ENCODE measurements around the gene SYT15. TPM values are rescaled to one million over a fixed set of nuclear protein-coding genes. Genes with fewer than 3 reads are reported as not detected.
"Not testable (repeated sequence)": the region's sequence is repeated elsewhere in the genome, so short reads cannot be mapped to it uniquely, and the experiment has no call there.

The SYT15 gene
- total RNA-seq, 2 donors from 2014 or later = 1.3 to 3.2 TPM

DNA sequence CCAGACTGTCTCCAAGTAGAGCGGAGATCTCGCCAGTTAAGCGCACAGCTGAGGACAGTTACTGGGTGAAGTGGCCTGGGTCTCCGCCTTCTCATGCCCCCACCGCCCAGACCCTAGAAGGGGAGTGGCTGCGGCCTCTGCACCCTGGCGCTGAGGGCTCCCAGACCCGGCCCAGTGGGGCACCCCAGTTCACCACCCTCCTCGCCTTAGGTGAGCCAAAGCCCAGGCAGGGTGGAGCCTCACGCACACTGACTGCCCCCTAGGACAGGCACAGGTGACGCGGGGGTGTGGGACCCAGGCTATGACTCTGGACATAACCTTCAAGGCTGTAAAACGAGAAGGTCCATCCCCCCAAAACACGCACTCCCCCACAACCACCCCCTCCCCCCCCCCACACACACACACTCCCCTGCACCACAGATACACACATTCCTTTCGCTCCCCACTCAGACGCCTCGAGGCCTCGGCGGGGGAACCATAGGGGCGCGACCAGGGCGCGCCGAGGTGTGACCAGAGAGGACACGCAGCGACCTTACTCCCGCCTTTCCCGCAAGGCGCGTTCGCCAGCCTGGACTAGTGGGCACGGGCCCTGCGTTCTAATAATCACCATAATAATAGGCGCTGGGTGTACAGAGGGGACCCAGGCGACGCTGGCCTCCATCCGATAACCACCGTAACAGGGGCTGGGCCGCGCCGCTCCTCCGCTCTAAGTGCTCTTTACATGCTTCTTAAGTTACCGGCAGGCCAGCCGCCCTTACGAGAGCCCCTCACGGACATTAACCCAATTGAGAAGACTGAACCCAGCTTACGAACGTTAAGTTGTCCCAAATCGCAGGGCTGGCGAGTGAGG is 1.1 kb upstream of the SYT15 start:
- not testable (repeated sequence) for H3K27ac Mint-ChIP-seq; H3K36me3 ChIP-seq (ENCODE audit: control insufficient read depth, insufficient read depth, low read length); H3K27me3 Mint-ChIP-seq (ENCODE audit: insufficient read depth); H3K36me3 Mint-ChIP-seq (ENCODE audit: low read depth); H3K9me3 Mint-ChIP-seq; H3K9ac ChIP-seq (ENCODE audit: extremely low read depth, low read length, poor library complexity, severe bottlenecking); H3K4me3 Mint-ChIP-seq; H3K4me3 ChIP-seq (ENCODE audit: low read length); H3K27ac ChIP-seq (ENCODE audit: low read depth, low read length); H3K9me3 ChIP-seq (ENCODE audit: control insufficient read depth, low read length); H3K27me3 ChIP-seq (ENCODE audit: control insufficient read depth, insufficient read depth, low read length, poor library complexity, severe bottlenecking); H3K4me1 Mint-ChIP-seq; H3K4me1 ChIP-seq (ENCODE audit: control insufficient read depth, insufficient read depth, low read length)
- DNase-seq = peak; percentile 43
- WGBS, 2 experiments (ENCODE audit: insufficient coverage in 1 of 2, insufficient read length in 1 of 2) = 63% methylated on average over 26 of the region's 50 CpGs; no CpG with 5 or more reads in 1 of the 2 experiments

DNA sequence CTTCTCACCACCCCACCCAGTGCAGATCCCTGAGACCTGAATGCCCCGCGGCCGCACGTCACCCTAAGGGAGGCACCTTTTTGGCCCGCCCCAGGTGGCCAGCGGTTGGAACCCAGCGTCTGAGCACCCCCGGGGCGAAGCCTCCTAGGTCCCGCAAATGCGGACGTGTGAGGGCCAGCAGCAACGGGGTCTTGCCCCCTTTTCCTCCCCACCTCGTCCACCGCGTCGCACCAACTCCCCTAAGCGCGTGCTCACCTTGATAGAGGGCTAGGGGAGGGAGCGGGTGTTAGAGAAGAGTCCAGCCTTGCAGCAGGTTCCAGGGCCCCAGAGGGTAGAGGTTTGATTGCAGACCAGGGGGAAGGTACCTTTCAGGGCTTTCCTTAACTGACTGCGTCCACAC is 450 bp downstream of the SYT15 start:
- H3K27ac ChIP-seq (ENCODE audit: low read depth, low read length); H3K4me3 Mint-ChIP-seq; H3K36me3 ChIP-seq (ENCODE audit: control insufficient read depth, insufficient read depth, low read length); H3K36me3 Mint-ChIP-seq (ENCODE audit: low read depth); H3K4me1 ChIP-seq (ENCODE audit: control insufficient read depth, insufficient read depth, low read length); H3K27ac Mint-ChIP-seq; H3K9ac ChIP-seq (ENCODE audit: extremely low read depth, low read length, poor library complexity, severe bottlenecking); H3K27me3 Mint-ChIP-seq (ENCODE audit: insufficient read depth); H3K9me3 ChIP-seq (ENCODE audit: control insufficient read depth, low read length); H3K4me3 ChIP-seq (ENCODE audit: low read length); H3K27me3 ChIP-seq (ENCODE audit: control insufficient read depth, insufficient read depth, low read length, poor library complexity, severe bottlenecking); DNase-seq; H3K4me1 Mint-ChIP-seq; H3K9me3 Mint-ChIP-seq: not testable (repeated sequence)
- WGBS, 2 experiments (ENCODE audit: insufficient coverage in 1 of 2, insufficient read length in 1 of 2) = no CpG with 5 or more reads among the region's 21 CpGs

DNA sequence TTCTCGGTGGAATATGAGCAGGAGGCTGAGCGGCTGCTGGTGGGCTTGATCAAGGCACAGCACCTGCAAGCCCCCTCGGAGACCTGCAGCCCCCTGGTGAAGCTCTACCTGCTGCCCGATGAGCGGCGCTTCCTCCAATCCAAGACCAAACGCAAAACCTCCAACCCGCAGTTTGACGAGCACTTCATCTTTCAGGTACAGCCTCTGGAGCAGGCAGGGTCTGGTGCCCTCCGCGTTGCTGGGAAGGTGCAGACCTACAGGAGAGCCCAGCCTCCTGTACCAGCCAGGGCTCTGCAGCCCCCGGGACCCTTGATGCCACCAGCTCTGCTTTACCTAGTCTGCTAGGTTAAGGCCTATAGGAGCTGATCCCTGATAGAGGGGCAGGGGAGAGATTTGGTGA is 3.1 kb downstream of the SYT15 start:
- not testable (repeated sequence) for H3K9me3 ChIP-seq (ENCODE audit: control insufficient read depth, low read length); H3K36me3 Mint-ChIP-seq (ENCODE audit: low read depth); H3K9ac ChIP-seq (ENCODE audit: extremely low read depth, low read length, poor library complexity, severe bottlenecking); H3K4me3 ChIP-seq (ENCODE audit: low read length); H3K9me3 Mint-ChIP-seq; H3K27me3 ChIP-seq (ENCODE audit: control insufficient read depth, insufficient read depth, low read length, poor library complexity, severe bottlenecking); H3K4me3 Mint-ChIP-seq; H3K27me3 Mint-ChIP-seq (ENCODE audit: insufficient read depth); H3K4me1 ChIP-seq (ENCODE audit: control insufficient read depth, insufficient read depth, low read length); H3K27ac ChIP-seq (ENCODE audit: low read depth, low read length); DNase-seq; H3K36me3 ChIP-seq (ENCODE audit: control insufficient read depth, insufficient read depth, low read length); H3K27ac Mint-ChIP-seq; H3K4me1 Mint-ChIP-seq
- WGBS, 2 experiments (ENCODE audit: insufficient coverage in 1 of 2, insufficient read length in 1 of 2) = 95% methylated on average over 5 of the region's 12 CpGs; no CpG with 5 or more reads in 1 of the 2 experiments

DNA sequence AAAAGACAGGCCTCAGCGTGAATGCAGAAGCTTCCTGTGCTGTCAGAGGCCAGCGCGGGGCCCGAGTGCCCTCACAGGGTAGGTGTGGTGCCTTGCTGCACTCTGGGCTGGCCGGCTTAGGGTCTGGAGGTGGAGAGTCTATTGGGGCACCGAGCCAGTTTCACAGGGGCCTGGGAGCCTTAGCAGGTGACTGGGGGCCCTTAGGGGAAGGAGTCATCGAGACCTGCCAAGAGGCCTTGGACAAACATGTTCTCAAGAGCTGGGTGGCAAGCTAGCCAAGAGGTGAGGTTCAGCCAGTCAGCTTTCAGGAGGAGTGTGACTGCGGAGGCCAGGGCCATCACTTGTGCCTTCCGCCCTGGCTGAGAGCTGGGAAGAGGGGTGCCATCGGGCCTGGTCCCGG is 3.6 kb downstream of the SYT15 start:
- H3K4me1 Mint-ChIP-seq; H3K27me3 ChIP-seq (ENCODE audit: control insufficient read depth, insufficient read depth, low read length, poor library complexity, severe bottlenecking); H3K27ac ChIP-seq (ENCODE audit: low read depth, low read length); H3K9me3 ChIP-seq (ENCODE audit: control insufficient read depth, low read length); H3K27me3 Mint-ChIP-seq (ENCODE audit: insufficient read depth); H3K27ac Mint-ChIP-seq; H3K4me3 ChIP-seq (ENCODE audit: low read length); H3K9me3 Mint-ChIP-seq; H3K36me3 Mint-ChIP-seq (ENCODE audit: low read depth); H3K4me3 Mint-ChIP-seq; DNase-seq; H3K36me3 ChIP-seq (ENCODE audit: control insufficient read depth, insufficient read depth, low read length); H3K9ac ChIP-seq (ENCODE audit: extremely low read depth, low read length, poor library complexity, severe bottlenecking); H3K4me1 ChIP-seq (ENCODE audit: control insufficient read depth, insufficient read depth, low read length): not testable (repeated sequence)
- WGBS, 2 experiments (ENCODE audit: insufficient coverage in 1 of 2, insufficient read length in 1 of 2) = no CpG with 5 or more reads among the region's 11 CpGs

DNA sequence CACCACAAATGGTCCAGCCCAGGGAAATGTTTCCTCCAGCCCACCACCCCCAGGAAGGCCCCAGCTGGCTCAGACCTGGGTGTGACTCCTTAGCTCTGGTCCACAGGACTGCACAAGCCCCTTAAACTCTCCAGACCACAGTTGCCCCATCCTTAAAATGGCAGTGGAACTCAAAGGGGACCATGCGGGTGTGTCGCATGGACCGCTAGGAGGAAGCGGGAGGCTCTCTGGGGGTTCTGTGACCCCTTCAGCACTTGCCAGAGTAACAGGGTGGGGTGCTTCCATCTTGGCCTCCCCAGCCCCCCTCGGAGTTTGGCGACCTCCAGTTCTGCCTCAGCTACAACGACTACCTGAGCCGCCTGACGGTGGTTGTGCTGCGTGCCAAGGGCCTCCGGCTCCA is 5.3 kb downstream of the SYT15 start:
- H3K4me3 ChIP-seq (ENCODE audit: low read length); H3K27me3 Mint-ChIP-seq (ENCODE audit: insufficient read depth); H3K36me3 Mint-ChIP-seq (ENCODE audit: low read depth); H3K9ac ChIP-seq (ENCODE audit: extremely low read depth, low read length, poor library complexity, severe bottlenecking); H3K9me3 Mint-ChIP-seq; H3K9me3 ChIP-seq (ENCODE audit: control insufficient read depth, low read length); H3K36me3 ChIP-seq (ENCODE audit: control insufficient read depth, insufficient read depth, low read length); H3K4me1 ChIP-seq (ENCODE audit: control insufficient read depth, insufficient read depth, low read length); H3K27ac ChIP-seq (ENCODE audit: low read depth, low read length); H3K4me1 Mint-ChIP-seq; H3K27ac Mint-ChIP-seq; H3K4me3 Mint-ChIP-seq; H3K27me3 ChIP-seq (ENCODE audit: control insufficient read depth, insufficient read depth, low read length, poor library complexity, severe bottlenecking): not testable (repeated sequence)
- DNase-seq = peak; percentile 14
- WGBS, 2 experiments (ENCODE audit: insufficient coverage in 1 of 2, insufficient read length in 1 of 2) = 97% methylated on average over 4 of the region's 11 CpGs; no CpG with 5 or more reads in 1 of the 2 experiments

DNA sequence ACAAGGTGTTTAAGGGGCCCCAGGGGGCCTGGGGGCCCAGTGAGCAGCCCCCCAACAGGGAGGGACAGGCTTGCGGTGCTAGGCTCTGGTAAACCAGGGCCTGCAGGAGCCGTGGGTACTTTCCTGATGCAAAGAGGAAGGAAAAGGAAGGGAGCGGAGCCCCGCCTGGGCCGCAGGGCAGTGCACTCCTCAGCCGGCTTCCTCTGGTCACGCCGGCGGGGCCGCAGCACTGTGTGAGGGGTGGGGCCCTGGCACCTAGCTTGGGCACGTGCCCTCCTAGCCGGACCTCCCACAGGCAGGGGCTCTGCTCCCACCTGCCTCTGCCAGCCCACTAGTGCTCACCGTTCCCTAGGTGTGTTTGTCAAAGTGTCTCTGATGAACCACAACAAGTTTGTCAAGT is 6.3 kb downstream of the SYT15 start:
- DNase-seq; H3K4me1 Mint-ChIP-seq; H3K9ac ChIP-seq (ENCODE audit: extremely low read depth, low read length, poor library complexity, severe bottlenecking); H3K4me3 ChIP-seq (ENCODE audit: low read length); H3K36me3 Mint-ChIP-seq (ENCODE audit: low read depth); H3K27ac ChIP-seq (ENCODE audit: low read depth, low read length); H3K36me3 ChIP-seq (ENCODE audit: control insufficient read depth, insufficient read depth, low read length); H3K27me3 ChIP-seq (ENCODE audit: control insufficient read depth, insufficient read depth, low read length, poor library complexity, severe bottlenecking); H3K27me3 Mint-ChIP-seq (ENCODE audit: insufficient read depth); H3K4me1 ChIP-seq (ENCODE audit: control insufficient read depth, insufficient read depth, low read length); H3K9me3 Mint-ChIP-seq; H3K4me3 Mint-ChIP-seq; H3K9me3 ChIP-seq (ENCODE audit: control insufficient read depth, low read length); H3K27ac Mint-ChIP-seq: not testable (repeated sequence)
- no CpG with 5 or more reads among the region's 13 CpGs for WGBS, 2 experiments (ENCODE audit: insufficient coverage in 1 of 2, insufficient read length in 1 of 2)

DNA sequence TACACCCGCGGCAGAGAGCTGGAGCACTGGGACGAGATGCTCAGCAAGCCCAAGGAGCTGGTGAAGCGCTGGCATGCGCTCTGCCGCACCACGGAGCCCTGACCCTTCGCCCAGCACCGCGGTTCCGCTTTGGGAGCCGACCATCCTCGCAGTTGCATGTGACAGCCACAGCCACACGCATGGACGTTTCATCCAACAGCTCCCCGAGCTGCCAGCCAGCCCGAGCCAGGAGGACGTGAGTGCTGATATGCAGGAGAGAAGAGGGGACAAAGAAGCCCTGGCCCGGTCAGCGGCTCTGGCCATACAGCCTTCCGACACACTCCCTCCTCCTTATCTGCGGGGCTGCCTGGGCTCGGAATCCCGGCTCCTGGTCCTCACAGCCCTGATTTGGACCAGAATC is 8.6 kb downstream of the SYT15 start:
- WGBS, 2 experiments (ENCODE audit: insufficient coverage in 1 of 2, insufficient read length in 1 of 2) = no CpG with 5 or more reads among the region's 24 CpGs
- H3K9ac ChIP-seq (ENCODE audit: extremely low read depth, low read length, poor library complexity, severe bottlenecking); H3K4me3 ChIP-seq (ENCODE audit: low read length); H3K27ac ChIP-seq (ENCODE audit: low read depth, low read length); H3K36me3 ChIP-seq (ENCODE audit: control insufficient read depth, insufficient read depth, low read length); H3K27me3 ChIP-seq (ENCODE audit: control insufficient read depth, insufficient read depth, low read length, poor library complexity, severe bottlenecking); H3K9me3 Mint-ChIP-seq; H3K4me3 Mint-ChIP-seq; H3K27me3 Mint-ChIP-seq (ENCODE audit: insufficient read depth); H3K9me3 ChIP-seq (ENCODE audit: control insufficient read depth, low read length); H3K4me1 Mint-ChIP-seq; H3K36me3 Mint-ChIP-seq (ENCODE audit: low read depth); H3K27ac Mint-ChIP-seq; H3K4me1 ChIP-seq (ENCODE audit: control insufficient read depth, insufficient read depth, low read length); DNase-seq: not testable (repeated sequence)

Measured in endodermal cell (in vitro differentiated cells).